IMR-90 (cell line): Measurements from ENCODE around the gene TIGD2. TPM values are rescaled to one million over a fixed set of nuclear protein-coding genes. Genes with fewer than 3 reads are reported as not detected.

ENCODE experiments used
- ATAC-seq: fragments of 200-7000 bp; cut with Tn5 transposase; 2 replicates; pipeline ENCODE4 v1.9.1; 2020; ENCODE audit warnings: low read depth, mild to moderate bottlenecking, moderate library complexity
- BruUV-seq: library from RNA; stranded (reverse); fragments of 400-500 nt; replicated peaks from 2 replicates; lab custom pipeline; 2021; lab: Mats Ljungman, UMichigan
- CTCF ChIA-PET: fragments of 300-600 bp; formaldehyde crosslinking; extraction: SDS; loops from one replicate; lab custom pipeline; 2021; ENCODE audit warnings: antibody characterized with exemption; lab: Yijun Ruan, JAX
- POLR2A ChIA-PET: fragments of 300-600 bp; sonication (Branson Sonifier 250); formaldehyde crosslinking; loops from one replicate; lab custom pipeline; 2022; ENCODE audit warnings: antibody characterized with exemption; ENCODE audit not compliant: unreplicated experiment; lab: Charles Lee
- DNase-seq: peaks from one replicate; pipeline ENCODE4 v3.0.0; 2013
- H2AFZ ChIP-seq: replicated peaks from 2 replicates; pipeline ENCODE3; 2013; ENCODE audit warnings: low read length, mild to moderate bottlenecking; ENCODE audit not compliant: poor library complexity
- H2AK5ac ChIP-seq: 2 replicates; pipeline ENCODE4 v1.6.1; 2013; ENCODE audit warnings: low read depth, low read length, inconsistent platforms
- H2AK9ac ChIP-seq: replicated peaks from 2 replicates; pipeline ENCODE3; 2013; ENCODE audit warnings: mild to moderate bottlenecking, low read depth, low read length, moderate library complexity; ENCODE audit not compliant: poor library complexity
- H2BK120ac ChIP-seq: 2 replicates; pipeline ENCODE4 v1.6.1; 2013; ENCODE audit warnings: low read depth, low read length, inconsistent platforms
- H2BK15ac ChIP-seq: 3 replicates; pipeline ENCODE4 v1.6.1; 2013; ENCODE audit warnings: low read depth, low read length, inconsistent platforms
- H2BK20ac ChIP-seq: 2 replicates; pipeline ENCODE4 v1.6.1; 2013; ENCODE audit warnings: low read depth, mild to moderate bottlenecking, inconsistent platforms, low read length, moderate library complexity
- H2BK5ac ChIP-seq: 2 replicates; pipeline ENCODE4 v1.6.1; 2013; ENCODE audit warnings: mild to moderate bottlenecking, low read depth, low read length, inconsistent platforms; ENCODE audit not compliant: poor library complexity, severe bottlenecking
- H3K14ac ChIP-seq: replicated peaks from 2 replicates; pipeline ENCODE4 v1.6.1; 2013; ENCODE audit warnings: low read depth, low read length, inconsistent platforms
- H3K18ac ChIP-seq: 2 replicates; pipeline ENCODE4 v1.6.1; 2013; ENCODE audit warnings: low read depth, low read length, control low read depth
- H3K23ac ChIP-seq: 2 replicates; pipeline ENCODE4 v1.6.1; 2013; ENCODE audit warnings: low read depth, low read length, inconsistent platforms
- H3K27ac ChIP-seq: 2 replicates; pipeline ENCODE4 v1.5.1; 2013; ENCODE audit warnings: mild to moderate bottlenecking, control low read depth, low read length; ENCODE audit not compliant: insufficient read depth
- H3K27me3 ChIP-seq: 2 replicates; pipeline ENCODE4 v1.6.1; 2013; ENCODE audit warnings: low read length; ENCODE audit not compliant: control insufficient read depth, insufficient read depth
- H3K36me3 ChIP-seq: 2 replicates; pipeline ENCODE4 v1.6.1; 2013; ENCODE audit warnings: low read length, mixed read lengths; ENCODE audit not compliant: control insufficient read depth, insufficient read depth
- H3K4ac ChIP-seq: 2 replicates; pipeline ENCODE4 v1.6.1; 2013; ENCODE audit warnings: low read depth, low read length, inconsistent platforms
- H3K4me1 ChIP-seq: 2 replicates; pipeline ENCODE4 v1.6.1; 2013; ENCODE audit warnings: low read length, mixed read lengths; ENCODE audit not compliant: control insufficient read depth, insufficient read depth
- H3K4me2 ChIP-seq: 2 replicates; pipeline ENCODE4 v1.6.1; 2013; ENCODE audit warnings: low read depth, mild to moderate bottlenecking, control low read depth, low read length, moderate library complexity
- H3K4me3 ChIP-seq: 2 replicates; pipeline ENCODE4 v1.5.1; 2013; ENCODE audit warnings: low read depth, mild to moderate bottlenecking, control low read depth, low read length, moderate library complexity; ENCODE audit not compliant: insufficient read depth
- H3K56ac ChIP-seq: 2 replicates; pipeline ENCODE4 v1.6.1; 2013; ENCODE audit warnings: low read length, inconsistent platforms; ENCODE audit not compliant: insufficient read depth; ENCODE audit errors: extremely low read depth
- H3K79me1 ChIP-seq, 2 experiments: 2 replicates each; pipeline ENCODE4 v1.6.1; 2013; ENCODE audit warnings: low read length in 2 of 2, inconsistent platforms in 1 of 2, low read depth in 1 of 2
- H3K9ac ChIP-seq: 2 replicates; pipeline ENCODE4 v1.6.1; 2013; ENCODE audit warnings: low read depth, low read length, control low read depth
- H3K9me1 ChIP-seq: 2 replicates; pipeline ENCODE4 v1.6.1; 2013; ENCODE audit warnings: low read length, inconsistent platforms; ENCODE audit not compliant: insufficient read depth
- H3K9me3 ChIP-seq: 2 replicates; pipeline ENCODE4 v1.6.1; 2013; ENCODE audit warnings: low read length; ENCODE audit not compliant: control insufficient read depth, insufficient read depth
- H4K20me1 ChIP-seq: 2 replicates; pipeline ENCODE4 v1.6.1; 2013; ENCODE audit warnings: low read length, inconsistent platforms; ENCODE audit not compliant: insufficient read depth
- H4K5ac ChIP-seq: 2 replicates; pipeline ENCODE4 v1.6.1; 2013; ENCODE audit warnings: mild to moderate bottlenecking, low read depth, low read length, control low read depth
- H4K8ac ChIP-seq, 2 experiments: 2 replicates each; pipeline ENCODE4 v1.6.1; 2013; ENCODE audit warnings: low read depth in 2 of 2, low read length in 2 of 2, control low read depth in 1 of 2, inconsistent platforms in 1 of 2
- H4K91ac ChIP-seq: 2 replicates; pipeline ENCODE4 v1.6.1; 2013; ENCODE audit warnings: low read depth, low read length, inconsistent platforms; ENCODE audit not compliant: insufficient read depth
- CHD1 ChIP-seq: IDR thresholded peaks from 2 replicates; pipeline ENCODE4 v1.6.1; 2012; ENCODE audit warnings: low read depth, low read length, improper control_type of control experiment
- FOS ChIP-seq: fragments of 150-350 bp; IDR thresholded peaks from 2 replicates; pipeline ENCODE4 v1.6.1; 2016; ENCODE audit warnings: low read depth, low read length
- RAD21 ChIP-seq: IDR thresholded peaks from 2 replicates; pipeline ENCODE4 v1.6.1; 2012; ENCODE audit warnings: low read length, improper control_type of control experiment
- WGBS, 2 experiments: methylation state at CpG; one replicate each; pipeline versions ENCODE4 v1.1.5 to v1.1.7; 2013; ENCODE audit warnings: missing lambda C conversion rate in 2 of 2; ENCODE audit not compliant: insufficient read length in 1 of 2; ENCODE audit errors: extremely low coverage in 2 of 2; 5-methylcytosine and 5-hydroxymethylcytosine counted together
- dilution Hi-C: fragments of 300-500 bp; cut with HindIII; formaldehyde crosslinking; loops from one replicate; pipeline ENCODE4 v1.14.3; 2018; ENCODE audit warnings: low sequenced_read_pairs; ENCODE audit not compliant: unreplicated experiment
- in situ Hi-C: fragments of 300-500 bp; cut with MboI; formaldehyde crosslinking; loops from 3 replicates; pipeline ENCODE4 v1.14.3; 2019; ENCODE audit warnings: low sequenced_read_pairs, inconsistent platforms, mixed read lengths
- intact Hi-C: fragments of 100-400 bp; cut with micrococcal nuclease; formaldehyde crosslinking; loops from 2 replicates; pipeline ENCODE4 v1.10.0; 2022
- polyA plus RNA-seq, 3 experiments: library from polyadenylated mRNA; depleted of rRNA; stranded (reverse); fragments of >200 nt; gene quantifications; 2 replicates each; pipeline ENCODE4 v1.2.3, GENCODE V29; 2012; ENCODE audit warnings: low replicate concordance in 1 of 3
- total RNA-seq: library from RNA; depleted of rRNA; stranded (reverse); fragments of >200 nt; gene quantifications from 2 replicates; pipeline ENCODE4 v1.2.3, GENCODE V29; 2012
- TF ChIP-seq, protein P1 (sequence below): fragments of 150-350 bp; IDR thresholded peaks from 2 replicates; pipeline ENCODE4 v1.6.1; 2017; ENCODE audit warnings: mild to moderate bottlenecking, antibody characterized with exemption, low read length, low read depth
- TF ChIP-seq, protein P2 (sequence below): conservative IDR thresholded peaks from 2 replicates; pipeline ENCODE4 v1.5.1; 2012; ENCODE audit warnings: mild to moderate bottlenecking, low read depth, low read length, improper control_type of control experiment

TIGD2 gene
- total and polyA plus RNA-seq, 2 of the 4 experiments (the other 2 are of a cell fraction) = 5.6 to 12.4 TPM

DNA sequence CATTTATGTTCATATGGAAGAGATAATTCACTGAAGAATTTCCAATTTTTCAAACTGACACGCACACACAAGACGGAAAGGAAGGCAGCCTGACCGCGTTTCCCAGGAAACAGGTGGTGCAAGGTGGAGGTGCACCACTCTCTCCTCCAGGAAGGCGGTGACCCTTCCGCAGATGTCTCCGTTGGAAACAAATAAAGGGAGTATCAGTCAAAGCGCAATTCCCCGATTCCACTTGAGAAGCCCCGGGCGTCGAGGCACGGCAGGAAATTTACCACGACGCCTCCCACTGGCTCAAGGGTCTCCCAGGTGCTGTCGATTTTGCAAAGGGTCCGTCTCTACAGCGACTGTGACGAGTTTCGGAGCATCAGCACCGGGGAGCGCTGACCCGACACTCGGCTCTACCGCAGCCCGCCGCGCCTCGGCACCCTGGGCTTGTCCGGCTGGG lies 770 bp upstream of the TIGD2 start:
- no peaks in the 10 kb centered on the region for H3K9me1 ChIP-seq
- POLR2A ChIA-PET = no interaction called here
- 4% methylated on average over 24 of the region's 30 CpGs; no CpG with 5 or more reads in 1 of the 2 experiments for WGBS, 2 experiments

More for the DNA sequence above, 770 bp upstream of the TIGD2 start:
- Histone ChIP-seq H3K56ac (no peak overlapping the region), H3K9ac (peak overlapping the region; percentile 31), H2AK5ac (no peak overlapping the region), H3K27ac (no peak overlapping the region), H4K91ac (no peak overlapping the region), H2AFZ (peak overlapping the region; percentile 89), H3K4ac (no peak overlapping the region), H3K79me1 (peaks cover 14 to 27% of the 10 kb centered on the region in 2 experiments), H2BK120ac (no peak overlapping the region), H4K20me1 (no peaks in the 10 kb centered on the region; the same call in 1 of the 2 replicates), H3K23ac (peak overlapping the region; percentile 45), H3K18ac (no peak overlapping the region), H3K36me3 (peaks cover 3% of the 10 kb centered on the region), H4K8ac (no peak overlapping the region), H4K5ac (no peak overlapping the region), H3K4me1 (0 out of 2 replicates have a peak, but pooled peaks cover 2% of the 10 kb centered on the region), H3K4me2 (peak overlapping the region; percentile 84), H2BK15ac (no peak overlapping the region), H2AK9ac (peak overlapping the region; percentile 59), H3K4me3 (peak overlapping the region; percentile 94), H2BK5ac (no peak overlapping the region), H2BK20ac (no peak overlapping the region), H3K27me3 (peaks cover 25% of the 10 kb centered on the region), H3K9me3 (peaks cover 2% of the 10 kb centered on the region; the same call in 1 of the 2 replicates), H3K14ac (no peak overlapping the region; the same call in 1 of the 2 replicates)
- TF ChIP-seq, protein P1, sequence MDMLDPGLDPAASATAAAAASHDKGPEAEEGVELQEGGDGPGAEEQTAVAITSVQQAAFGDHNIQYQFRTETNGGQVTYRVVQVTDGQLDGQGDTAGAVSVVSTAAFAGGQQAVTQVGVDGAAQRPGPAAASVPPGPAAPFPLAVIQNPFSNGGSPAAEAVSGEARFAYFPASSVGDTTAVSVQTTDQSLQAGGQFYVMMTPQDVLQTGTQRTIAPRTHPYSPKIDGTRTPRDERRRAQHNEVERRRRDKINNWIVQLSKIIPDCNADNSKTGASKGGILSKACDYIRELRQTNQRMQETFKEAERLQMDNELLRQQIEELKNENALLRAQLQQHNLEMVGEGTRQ = no peak
- no peak for TF ChIP-seq CHD1
- no peak for TF ChIP-seq RAD21
- TF ChIP-seq, protein P2, sequence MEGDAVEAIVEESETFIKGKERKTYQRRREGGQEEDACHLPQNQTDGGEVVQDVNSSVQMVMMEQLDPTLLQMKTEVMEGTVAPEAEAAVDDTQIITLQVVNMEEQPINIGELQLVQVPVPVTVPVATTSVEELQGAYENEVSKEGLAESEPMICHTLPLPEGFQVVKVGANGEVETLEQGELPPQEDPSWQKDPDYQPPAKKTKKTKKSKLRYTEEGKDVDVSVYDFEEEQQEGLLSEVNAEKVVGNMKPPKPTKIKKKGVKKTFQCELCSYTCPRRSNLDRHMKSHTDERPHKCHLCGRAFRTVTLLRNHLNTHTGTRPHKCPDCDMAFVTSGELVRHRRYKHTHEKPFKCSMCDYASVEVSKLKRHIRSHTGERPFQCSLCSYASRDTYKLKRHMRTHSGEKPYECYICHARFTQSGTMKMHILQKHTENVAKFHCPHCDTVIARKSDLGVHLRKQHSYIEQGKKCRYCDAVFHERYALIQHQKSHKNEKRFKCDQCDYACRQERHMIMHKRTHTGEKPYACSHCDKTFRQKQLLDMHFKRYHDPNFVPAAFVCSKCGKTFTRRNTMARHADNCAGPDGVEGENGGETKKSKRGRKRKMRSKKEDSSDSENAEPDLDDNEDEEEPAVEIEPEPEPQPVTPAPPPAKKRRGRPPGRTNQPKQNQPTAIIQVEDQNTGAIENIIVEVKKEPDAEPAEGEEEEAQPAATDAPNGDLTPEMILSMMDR = no peak
- TF ChIP-seq FOS = no peak
- in situ Hi-C loops (loop anchor here (10.0 kb wide), 1 partner anchor 586 kb away; the partner anchor contains the start of gene PYURF), dilution Hi-C loops (no loop called here), intact Hi-C loops (loop anchor here (2.0 to 5.0 kb wide), 2 partner anchors 54 to 578 kb away; partner anchors contain the start of gene FAM13A)
- CTCF ChIA-PET = no interaction called here
- DNase-seq = no peak
- no TSS peak for BruUV-seq
- no peak for ATAC-seq
